Endothelial cell of umbilical vein (primary cell): ENCODE measurements around the gene MINPP1.
"Not testable (repeated sequence)": the region's sequence is repeated elsewhere in the genome, so short reads cannot be mapped to it uniquely, and the experiment has no call there.

Source experiments
- EZH2 ChIP-seq: IDR thresholded peaks from 2 replicates; pipeline ENCODE4 v1.6.1; 2012; ENCODE audit warnings: borderline replicate concordance, low read depth, mild to moderate bottlenecking, moderate library complexity, low read length, inconsistent platforms; ENCODE audit not compliant: severe bottlenecking
- JUN ChIP-seq: IDR thresholded peaks from 2 replicates; pipeline ENCODE4 v1.6.1; 2011; ENCODE audit warnings: borderline replicate concordance, low read depth; ENCODE audit not compliant: insufficient read length, insufficient read depth
- POLR2A ChIP-seq: IDR thresholded peaks from 2 replicates; pipeline ENCODE4 v1.6.1; 2012; ENCODE audit warnings: low read depth, mild to moderate bottlenecking, control low read depth, low read length
- TF ChIP-seq, protein P1 (sequence below): IDR thresholded peaks from 2 replicates; pipeline ENCODE4 v1.6.1; 2011; ENCODE audit not compliant: insufficient read depth, insufficient read length

DNA sequence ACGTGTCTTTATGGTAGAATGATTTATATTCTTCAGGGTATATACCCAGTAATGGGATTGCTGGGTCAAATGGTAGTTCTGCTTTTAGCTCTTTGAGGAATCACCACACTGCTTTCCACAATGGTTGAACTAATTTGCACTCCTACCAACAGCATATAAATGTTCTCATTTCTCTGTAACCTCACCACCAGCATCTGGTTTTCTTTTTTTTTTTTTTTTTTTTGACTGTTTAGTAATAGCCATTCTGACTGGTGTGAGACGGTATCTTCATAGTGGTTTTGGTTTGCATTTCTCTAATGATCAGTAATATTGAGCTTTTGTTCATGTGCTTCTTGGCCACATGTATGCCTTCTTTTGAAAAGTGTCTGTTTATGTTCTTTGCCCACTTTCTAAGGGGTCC lies 42.9 kb upstream of the MINPP1 start:
- not testable (repeated sequence) for TF ChIP-seq EZH2, JUN, POLR2A
- TF ChIP-seq, protein P1, sequence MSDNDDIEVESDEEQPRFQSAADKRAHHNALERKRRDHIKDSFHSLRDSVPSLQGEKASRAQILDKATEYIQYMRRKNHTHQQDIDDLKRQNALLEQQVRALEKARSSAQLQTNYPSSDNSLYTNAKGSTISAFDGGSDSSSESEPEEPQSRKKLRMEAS: not testable (repeated sequence)
